OCI-LY7 (cell line): ENCODE data around the gene UQCRC1.

ENCODE experiments used
- EZH2phosphoT487 ChIP-seq: fragments of 200-600 bp; sonication (generic); IDR thresholded peaks from 2 replicates; pipeline ENCODE4 v1.6.1; 2018; ENCODE audit warnings: low read depth, borderline replicate concordance, mild to moderate bottlenecking, mixed run types, antibody characterized with exemption, low read length, moderate library complexity, mixed read lengths
- TF ChIP-seq, protein P1 (sequence below): fragments of 200-600 bp; sonication (generic); conservative IDR thresholded peaks from 2 replicates; pipeline ENCODE4 v1.5.1; 2014; ENCODE audit warnings: mild to moderate bottlenecking, antibody characterized with exemption, low read length, moderate library complexity, mixed read lengths

DNA sequence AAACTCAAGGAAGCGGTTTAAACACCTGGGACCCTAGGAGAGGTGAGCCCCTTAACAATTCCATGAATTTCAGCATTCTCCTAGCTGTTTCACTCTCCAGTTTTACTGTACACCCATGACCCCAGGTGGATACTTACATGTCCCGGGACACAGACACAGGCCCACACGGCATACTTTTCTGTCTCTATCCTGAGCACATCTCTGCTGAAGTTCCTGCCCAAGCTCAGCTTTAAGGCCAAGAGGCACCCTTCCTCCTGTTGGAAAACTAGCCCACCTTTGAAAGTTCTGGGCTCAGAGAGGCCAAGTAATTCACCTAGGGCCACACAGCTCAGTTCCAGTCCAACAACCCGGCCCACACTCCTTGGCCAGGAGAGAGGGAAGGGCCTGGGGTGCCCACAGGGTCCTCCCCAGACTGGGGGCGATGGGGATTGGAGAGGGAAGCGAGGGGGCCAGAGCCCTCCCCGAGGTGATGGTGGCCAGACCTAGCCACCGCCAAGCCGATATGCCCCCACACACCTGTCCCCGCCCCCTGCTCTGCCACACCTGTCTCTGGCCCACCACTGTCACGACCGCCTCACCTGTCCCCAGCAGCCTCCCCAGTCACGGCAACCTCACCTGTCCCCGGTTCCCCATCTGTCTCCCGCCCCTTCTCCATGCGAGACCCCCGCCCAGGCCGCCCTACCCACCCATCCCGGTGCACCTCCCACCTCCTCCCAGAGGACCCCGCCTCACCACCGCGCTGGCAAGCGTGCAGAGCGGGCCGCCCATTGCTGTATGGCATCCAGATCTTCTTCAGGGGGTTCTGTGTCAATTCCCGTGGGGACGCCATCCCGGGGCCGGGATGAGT is 53.3 kb downstream of the UQCRC1 start:
- TF ChIP-seq, protein P1, sequence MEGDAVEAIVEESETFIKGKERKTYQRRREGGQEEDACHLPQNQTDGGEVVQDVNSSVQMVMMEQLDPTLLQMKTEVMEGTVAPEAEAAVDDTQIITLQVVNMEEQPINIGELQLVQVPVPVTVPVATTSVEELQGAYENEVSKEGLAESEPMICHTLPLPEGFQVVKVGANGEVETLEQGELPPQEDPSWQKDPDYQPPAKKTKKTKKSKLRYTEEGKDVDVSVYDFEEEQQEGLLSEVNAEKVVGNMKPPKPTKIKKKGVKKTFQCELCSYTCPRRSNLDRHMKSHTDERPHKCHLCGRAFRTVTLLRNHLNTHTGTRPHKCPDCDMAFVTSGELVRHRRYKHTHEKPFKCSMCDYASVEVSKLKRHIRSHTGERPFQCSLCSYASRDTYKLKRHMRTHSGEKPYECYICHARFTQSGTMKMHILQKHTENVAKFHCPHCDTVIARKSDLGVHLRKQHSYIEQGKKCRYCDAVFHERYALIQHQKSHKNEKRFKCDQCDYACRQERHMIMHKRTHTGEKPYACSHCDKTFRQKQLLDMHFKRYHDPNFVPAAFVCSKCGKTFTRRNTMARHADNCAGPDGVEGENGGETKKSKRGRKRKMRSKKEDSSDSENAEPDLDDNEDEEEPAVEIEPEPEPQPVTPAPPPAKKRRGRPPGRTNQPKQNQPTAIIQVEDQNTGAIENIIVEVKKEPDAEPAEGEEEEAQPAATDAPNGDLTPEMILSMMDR: no peak
- TF ChIP-seq EZH2phosphoT487: no peak
